Measurements from ENCODE around the gene ITM2B.

- no peak for TF ChIP-seq ZNF560 (tag by site-specific recombination; IDR thresholded peaks at IDR 0.05; ENCODE audit: borderline replicate concordance)
- no peak for TF ChIP-seq ZFP69B (tag by site-specific recombination; IDR thresholded peaks at IDR 0.05)
- TF ChIP-seq ZNF157 (tag by site-specific recombination; IDR thresholded peaks at IDR 0.05) = no peak
- no peak for TF ChIP-seq ZNF664 (tag by site-specific recombination; IDR thresholded peaks at IDR 0.05)
Measured at GRCh38 chr13:48199404-48199946, 33.5 kb upstream of the ITM2B start.

All from HEK293 (cell line).